NK-92 (cell line): ENCODE data around the gene CFAP46.
"Not testable (repeated sequence)": the region's sequence is repeated elsewhere in the genome, so short reads cannot be mapped to it uniquely, and the experiment has no call there.

Source experiments
- DNase-seq: peaks from one replicate; lab custom pipeline; 2025; ENCODE audit not compliant: unreplicated experiment; lab: John Stamatoyannopoulos, UW

Gene CFAP46

DNA sequence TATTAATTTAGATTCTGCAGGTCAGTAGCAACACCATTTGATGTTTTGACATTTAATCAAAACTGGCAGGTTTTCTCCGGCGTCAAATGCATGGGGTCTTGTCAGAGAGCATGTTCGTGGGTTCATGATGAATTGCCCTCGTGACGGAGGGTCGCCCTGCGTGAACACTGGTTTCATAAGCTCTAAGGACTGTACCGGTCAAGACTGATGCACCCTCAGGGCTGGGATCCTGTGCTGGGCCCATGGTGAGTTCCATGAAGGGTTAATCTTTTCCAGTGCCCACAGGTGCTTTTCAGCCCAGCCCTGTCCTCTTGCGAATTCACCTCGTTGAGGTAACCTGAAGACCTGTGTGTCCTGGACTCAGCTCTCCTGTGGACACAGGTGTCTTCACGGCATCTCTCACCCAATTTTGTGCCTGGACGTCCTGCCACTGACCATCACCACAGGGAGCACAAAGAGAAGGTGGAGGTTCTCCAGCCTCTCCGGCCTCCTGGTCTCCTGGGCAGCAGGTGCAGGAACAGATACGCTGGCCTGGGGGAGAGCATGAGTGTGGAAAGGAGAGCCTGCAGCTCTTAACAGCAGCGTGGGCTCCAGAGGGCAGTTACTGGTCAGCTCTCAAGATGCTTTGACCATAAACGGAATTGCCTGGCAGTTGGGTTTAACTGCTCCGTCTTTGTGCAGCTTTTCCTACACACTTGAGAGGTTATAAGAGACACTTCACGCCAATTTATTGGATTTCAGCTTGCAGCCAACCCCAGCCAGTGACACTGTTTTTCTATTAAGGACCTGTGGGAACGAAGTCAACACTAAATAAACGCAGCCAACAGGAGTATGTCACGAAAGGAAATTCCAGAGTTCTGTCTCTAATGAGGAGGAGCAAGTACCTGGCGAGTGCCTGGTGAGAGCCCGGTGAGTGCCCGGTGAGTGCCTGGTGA, 37.4 kb upstream of the CFAP46 start:
- DNase-seq: no peak

DNA sequence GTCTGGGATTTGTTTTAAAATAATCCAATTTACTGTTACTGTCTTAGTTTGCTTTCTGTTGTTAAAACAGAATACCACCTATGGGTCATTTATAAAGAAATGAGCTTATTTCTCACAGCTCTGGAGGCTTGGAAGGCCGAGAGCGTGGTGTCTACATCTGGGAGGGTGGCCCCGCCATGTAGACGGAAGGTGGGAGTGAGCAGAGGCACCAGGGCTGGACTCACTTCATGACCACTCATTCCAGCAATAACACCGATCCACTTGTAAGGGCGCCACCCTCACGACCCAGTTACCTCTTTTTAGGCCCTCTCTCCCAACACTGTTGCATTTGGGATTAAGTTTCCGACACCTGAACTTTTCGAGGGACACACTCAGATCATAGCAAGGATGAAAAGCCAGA, 36.2 kb upstream of the CFAP46 start:
- no peak for DNase-seq

DNA sequence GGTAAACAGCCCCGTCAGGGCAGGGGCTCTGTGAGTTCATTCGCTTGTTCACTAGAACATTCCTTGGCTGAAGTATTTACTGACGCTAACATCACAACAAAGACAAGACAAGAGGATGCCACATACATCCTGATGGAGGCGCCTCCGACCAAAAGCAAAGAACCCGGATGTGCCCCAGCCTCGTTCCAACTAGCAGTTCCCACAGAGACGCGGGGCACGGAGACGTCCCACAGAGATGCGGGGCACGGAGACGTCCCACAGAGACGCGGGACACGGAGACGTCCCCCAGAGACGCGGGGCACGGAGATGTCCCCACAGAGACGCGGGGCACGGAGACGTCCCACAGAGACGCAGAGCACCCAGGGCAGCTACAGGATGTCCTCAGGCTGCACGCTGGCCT, 35.4 kb upstream of the CFAP46 start:
- no peak for DNase-seq

DNA sequence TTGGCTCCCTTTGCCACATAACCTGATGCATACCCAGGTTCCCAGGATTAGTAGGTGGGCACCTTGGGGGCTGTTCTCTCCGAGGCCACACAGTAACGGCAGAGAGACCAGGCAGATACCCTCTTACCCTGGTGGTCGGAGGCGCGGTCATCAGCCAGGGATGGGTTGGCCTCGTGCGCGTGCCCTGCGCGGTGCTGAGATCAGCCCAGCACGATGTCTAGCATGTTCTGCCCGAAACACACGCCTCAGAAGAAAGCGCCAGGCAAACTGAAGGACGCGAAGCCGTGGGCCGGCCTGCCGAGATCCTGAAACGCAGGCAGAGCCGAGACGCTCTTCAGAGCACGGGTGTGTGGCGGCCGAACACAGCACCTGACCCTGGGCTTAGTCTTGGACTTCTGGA, 34.7 kb upstream of the CFAP46 start:
- DNase-seq: no peak

DNA sequence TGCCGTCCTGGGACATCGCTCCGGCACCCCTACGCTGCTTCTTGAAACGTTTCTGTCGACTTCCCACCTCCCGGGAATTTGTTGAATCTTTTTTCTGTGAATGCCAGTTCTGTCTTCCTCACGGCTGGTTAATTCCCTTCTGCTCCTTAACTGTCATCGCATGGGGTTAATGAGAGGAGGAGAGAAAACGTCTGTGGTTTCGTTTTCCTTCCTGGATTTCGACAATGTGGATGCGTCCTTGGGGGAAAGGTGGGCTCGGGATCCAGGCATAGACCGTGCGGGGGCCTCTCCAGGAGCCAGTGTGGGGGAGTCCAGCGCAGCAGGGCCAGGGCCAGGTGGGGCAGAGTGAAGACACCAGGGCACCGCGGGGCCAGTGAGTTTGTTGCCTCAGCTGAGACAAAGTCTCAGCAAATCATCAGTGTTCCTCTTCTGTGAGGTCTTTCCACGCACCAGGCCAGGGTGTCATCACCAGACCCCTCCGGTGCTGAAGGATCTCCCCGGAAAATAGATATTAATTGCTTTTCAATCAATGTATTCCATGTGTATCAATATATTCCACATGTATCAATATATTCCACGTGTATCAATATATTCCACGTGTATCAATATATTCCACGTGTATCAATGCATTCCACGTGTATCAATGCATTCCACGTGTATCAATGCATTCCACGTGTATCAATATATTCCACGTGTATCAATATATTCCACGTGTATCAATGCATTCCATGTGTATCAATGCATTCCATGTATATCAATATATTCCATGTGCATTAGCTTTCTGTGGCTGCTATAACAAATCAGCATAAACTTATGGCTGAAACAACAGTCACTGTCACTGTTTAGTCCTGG, 33.7 kb upstream of the CFAP46 start:
- DNase-seq: no peak

DNA sequence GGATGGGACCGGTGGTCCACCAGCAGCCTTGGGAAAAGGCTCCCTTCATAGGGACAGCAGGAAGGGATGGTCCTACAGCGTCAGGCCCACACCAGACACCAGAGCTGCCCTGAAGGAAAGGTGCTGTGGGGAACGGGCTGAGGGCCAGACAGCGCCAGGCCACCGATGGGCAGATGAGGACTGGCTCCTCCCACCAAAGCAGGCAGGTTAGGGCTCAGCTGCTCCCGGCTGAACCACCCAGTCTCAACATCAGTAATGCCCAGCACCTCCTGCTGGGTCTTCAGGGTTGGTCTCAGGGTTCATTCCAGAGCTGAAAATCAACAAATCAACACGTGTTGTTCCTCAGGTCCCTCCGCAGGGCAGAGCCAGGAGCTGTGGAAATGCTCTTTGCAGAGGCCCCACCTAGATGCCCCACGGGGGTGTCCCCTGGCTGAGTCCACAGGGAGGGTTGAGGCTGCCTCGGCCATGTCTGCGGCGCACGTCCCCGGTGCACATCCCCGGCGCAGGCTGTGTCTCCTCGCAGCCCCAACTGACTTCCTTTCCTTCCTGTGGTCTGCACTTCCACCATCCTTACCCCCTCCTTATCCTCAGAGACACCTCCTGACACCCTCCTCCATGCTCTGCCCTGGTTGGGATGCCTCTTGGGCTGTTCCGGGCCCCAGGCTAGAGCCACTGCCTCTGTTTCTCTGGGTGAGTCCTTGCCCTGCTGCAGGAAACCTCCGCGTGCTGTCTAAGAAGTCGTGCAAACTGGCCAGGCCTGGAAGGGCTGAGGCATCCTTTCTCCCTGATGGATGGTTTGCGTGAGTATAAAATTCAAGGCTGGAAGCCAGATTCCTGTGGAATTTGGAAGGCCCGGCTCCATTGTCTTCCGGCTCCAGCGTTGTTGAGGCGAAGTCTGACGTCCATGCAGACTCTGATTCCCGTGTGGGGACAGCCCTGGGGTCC, 32.8 kb upstream of the CFAP46 start:
- no peak for DNase-seq

DNA sequence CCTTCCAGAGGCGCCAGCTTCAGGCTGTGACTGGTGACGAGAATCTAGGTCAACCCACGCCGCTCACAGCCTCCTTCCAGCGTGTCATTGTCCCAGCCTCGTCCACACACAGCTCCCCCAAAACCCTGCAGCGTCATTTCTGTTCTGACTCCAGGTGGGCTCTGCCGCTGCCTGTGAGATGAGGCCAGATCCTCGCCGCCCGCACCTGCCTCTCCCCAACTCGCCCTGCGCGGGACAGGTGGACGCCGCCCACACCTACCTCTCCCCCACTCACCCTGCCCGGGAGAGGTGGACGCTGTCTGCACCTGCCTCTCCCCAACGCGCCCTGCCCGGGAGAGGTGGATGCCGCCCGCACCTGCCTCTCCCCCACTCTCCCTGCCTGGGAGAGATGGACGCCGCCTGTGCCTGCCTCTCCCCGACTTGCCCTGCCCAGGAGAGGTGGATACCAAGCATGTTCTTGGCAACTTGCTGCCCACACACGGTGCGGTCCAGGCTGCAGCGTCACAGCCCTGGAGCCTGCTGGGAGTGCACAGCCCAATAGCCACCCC, 32.0 kb upstream of the CFAP46 start:
- no peak for DNase-seq

DNA sequence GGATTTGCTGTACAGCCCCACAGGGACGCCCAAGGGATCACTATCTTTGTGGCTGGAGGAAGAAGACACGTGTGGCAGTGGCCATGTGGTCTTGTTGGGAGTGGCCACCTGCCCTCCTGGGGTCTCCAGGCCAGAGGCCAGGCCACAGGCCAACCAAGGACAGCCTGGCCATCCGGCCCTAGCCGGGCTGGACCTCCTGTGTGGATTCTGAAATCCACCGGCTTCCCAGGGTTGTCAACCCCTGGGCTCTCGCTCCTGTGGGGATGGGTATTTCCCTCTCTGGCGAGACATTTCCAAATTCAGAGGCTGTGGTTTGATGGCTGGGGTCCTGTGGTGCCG, 31.5 kb upstream of the CFAP46 start:
- no peak for DNase-seq

DNA sequence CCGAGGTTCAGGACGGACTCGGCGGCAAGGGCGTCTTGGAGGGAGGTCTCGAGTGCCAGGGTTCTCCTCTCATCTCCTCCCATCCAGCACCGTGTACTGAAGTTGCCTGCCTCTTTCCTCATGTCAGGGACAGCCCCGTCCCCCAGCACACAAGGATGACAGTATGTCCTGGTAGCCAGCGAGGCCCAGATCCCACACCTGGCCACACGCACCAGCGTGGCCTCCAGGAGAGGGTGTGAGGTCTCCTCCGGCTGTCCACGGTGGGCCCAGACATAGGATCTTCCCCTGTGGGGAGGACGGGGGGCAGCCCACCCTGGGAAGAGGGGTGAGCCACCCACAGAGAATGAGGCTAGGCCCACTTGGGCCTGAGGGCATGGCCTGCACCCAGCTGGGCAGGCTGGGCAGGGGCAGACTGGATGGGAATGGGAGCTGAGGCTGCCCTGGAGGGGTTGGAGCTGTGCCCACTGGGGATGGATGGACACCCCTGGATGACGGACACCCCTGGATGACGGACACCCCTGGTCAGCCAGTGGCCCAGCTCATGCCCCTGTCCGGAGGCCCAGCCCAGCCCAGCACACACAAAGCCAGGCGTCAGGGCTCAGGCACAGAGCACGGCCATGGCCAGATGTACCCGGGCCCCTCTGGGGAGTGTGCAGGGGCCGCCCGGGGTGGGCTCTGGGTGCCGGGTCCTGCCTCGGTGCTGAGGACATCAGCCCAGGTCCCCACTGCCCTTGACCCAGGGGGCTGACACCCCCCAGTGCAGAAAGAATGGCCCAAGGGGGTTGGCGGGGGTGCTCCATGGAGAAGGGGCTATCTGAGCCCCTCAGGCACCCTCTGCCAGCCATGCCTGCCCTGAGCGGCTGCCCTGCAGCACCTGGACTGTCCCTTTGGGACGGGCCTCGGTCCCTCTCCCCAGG, 30.9 kb upstream of the CFAP46 start:
- DNase-seq: no peak

DNA sequence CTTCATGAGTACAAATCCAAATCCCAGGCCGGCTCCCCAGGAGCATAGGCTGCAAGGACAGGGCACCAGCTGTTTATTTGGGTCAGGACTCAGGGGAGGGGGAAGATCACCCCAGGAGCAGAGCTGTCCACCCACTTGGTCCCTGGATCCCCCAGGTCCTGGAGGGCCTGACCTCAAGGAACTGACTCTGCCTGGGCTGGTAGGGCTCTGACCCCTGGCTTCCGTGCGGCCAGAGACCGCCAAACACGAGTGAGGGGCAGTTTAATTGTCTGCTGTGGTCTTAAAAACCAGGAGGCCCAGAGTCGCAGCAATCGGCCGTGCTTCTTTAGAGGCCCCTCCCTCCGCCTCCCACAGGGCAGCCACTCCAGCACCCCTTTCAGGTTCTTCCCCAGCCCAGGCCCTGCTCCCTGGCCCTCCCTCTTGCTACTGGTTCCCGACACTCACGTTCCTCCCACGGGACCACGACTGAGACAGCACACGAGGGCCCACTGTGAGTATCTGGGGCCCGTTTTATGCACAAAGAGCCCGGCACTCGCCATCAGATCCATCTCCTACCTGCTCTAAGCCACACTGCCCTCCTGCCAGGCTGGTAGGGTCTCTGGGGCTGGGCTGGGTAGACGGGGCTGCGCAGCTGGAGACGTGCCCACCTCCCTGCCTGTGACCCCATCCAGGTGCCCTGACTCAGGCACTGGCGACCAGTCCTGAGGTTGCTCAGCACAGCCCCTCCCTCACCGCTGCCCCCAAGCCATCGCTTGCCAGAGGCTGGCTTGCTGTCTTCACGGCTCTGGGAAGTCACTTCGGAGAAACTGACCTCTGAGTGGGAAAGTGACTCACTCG, 30.0 kb upstream of the CFAP46 start:
- no peak for DNase-seq

DNA sequence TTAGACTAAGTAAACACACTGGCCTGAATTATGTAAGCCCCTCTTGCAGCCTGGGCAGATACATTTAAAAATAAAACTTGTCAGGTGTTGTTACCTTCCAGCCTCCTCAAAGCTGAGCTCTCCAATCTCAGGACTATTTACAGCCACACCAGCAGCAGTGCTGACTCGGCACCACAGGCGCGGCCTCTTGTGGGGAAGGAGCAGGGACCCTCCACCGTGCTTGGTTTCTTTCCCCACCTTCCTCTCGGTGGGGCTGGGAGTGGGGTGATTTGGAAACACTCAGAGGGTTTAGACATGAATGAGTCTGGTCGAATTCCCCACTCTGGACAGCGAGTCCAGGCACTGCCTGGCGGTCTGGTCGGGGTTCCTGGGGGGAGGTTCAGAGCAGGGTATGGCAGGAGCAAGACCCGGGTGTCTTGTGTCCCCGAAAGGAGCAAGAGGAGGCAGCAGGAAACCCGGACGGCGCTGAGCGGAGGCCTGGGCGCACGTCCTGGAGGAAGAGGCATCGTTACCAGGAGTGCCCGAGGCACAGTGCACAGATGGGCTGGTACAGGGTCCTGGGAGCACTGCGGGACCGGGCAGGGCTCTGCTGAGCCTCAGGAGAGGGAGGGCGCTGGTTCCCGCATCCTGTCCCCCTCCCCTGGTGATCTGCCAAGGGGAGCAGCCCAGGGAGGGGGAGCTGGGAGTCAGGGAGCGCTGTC, 29.2 kb upstream of the CFAP46 start:
- DNase-seq: no peak

DNA sequence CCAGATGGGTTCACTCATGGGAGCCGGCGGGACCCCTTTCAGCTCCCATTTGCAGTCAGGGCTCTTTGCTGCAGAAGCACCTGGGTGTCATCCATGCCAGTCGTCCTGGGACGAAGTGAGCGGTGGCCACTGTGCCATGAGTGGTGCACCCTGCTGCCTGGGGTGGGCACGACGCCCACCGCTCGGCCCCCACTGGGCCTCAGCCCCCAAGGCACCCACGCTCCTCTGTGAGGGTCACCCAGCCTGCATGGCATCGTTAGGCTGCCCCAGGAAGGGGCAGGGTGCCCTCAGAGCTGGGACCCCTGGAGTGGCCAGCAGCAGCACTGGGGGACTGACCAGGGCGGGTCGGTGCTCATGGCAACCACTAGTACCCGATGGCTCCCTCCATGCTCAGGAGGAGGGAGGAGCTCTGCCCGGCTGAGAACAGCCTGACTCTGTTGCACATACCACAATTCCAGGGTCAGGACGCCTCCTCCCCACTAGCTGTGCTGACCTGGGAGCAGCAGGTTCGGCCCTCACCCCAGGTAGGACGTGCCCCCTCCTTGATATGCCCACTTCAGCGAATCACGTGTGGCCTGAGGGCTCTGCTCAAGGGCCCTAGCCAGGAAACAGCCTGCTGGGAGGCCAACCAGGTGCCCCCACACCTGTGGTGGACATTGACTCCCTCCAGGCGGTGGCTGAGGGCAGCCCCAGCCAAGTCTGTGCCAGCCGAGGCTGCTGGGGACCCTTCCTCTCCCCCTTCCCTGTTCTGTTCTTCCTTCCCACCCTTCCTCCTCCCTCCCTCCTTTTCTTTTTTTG, 28.5 kb upstream of the CFAP46 start:
- DNase-seq: no peak

DNA sequence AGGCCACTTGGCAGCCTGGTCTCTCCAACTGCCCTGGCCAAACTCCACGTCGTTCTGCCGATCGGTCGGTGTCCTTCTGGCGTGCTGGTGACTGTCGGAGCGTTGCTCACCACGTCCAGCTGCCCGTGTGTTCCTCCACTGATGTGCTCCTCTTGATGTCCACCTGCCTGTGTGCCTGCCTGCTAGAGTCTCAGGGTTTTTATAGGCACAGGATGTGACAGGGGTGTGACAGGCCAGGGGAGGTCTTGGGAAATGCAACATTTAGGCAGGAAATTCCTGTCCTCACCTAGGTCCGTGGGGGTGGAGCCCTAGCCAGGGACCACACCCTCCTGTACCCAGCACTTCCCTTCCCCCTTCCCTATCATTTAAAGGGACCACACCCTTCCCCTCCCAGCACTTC, 25.2 kb upstream of the CFAP46 start:
- no peak for DNase-seq

DNA sequence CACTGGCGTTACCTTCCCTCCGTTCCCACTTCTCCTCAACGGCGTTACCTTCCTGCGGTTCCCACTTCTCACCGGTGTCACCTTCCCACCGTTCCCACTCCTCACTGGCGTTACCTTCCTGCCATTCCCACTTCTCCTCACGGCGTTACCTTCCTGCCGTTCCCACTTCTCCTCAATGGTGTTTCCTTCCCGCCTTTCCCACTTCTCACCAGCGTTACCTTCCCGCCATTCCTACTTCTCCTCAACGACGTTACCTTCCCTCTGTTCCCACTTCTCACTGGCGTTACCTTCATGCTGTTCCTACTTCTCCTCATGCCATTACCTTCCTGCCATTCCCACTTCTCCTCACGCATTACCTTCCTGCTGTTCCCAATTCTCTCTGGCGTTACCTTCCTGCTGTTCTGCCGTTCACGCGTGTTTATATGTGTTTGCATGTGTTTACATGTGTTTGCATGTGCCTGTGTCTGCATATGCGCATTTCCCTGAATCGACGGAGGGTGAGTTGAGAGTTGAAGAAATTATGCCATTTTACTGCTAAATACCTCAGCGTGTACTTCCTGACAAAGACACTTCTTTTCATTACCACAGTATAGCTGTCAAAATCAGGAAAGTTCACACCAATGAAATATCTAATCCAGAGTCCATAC, 23.2 kb upstream of the CFAP46 start:
- no peak for DNase-seq

DNA sequence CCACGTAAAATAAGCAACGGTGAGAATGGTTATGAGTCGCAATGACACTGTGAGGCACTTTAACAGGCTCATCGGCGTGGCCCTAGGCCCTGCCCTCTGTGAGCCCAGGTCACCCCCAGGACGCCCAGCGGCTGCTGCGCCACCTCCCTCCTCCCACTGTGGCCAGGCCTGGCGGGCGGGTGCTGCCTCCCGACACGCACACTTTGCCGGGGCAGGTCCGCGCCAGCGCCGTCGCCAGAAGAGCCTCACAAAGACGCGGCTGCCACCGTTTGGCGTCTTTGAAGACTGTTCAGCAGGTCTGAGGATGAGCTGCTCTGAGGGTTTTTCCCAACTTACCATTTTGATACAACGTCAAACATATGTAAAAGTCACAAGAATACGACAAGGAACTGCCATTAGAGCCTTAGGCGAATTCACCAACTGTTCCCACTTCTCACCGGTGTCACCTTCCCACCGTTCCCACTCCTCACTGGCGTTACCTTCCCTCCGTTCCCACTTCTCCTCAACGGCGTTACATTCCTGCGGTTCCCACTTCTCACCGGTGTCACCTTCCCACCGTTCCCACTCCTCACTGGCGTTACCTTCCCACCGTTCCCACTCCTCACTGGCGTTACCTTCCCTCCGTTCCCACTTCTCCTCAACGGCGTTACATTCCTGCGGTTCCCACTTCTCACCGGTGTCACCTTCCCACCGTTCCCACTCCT, 22.5 kb upstream of the CFAP46 start:
- DNase-seq: not testable (repeated sequence)

DNA sequence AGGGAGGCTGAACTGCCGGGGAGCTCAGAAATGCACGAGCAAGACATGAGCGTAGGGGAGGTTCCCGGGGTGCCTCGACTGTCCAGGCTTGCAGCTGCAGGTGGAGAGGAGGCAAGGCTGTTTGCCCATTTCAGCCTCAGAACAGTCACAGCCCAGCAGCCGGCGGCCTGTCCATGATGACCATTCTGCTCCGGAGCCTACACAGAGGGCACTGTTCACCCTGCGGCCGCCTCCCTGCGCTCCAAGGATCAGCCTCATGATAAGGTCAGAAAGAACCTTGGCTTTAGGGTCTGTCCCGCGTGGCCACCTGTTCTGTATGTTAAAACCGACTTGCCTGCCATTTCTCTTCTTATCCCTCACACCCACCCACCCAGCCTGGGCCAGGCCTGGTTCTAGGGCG, 21.9 kb upstream of the CFAP46 start:
- DNase-seq: no peak
